HL-60 (cell line): Measurements from ENCODE around the gene ABCD1.

ENCODE experiments used
- CTCF ChIP-seq: IDR thresholded peaks from one replicate; pipeline ENCODE4 v1.5.1; 2011; ENCODE audit warnings: low read length, control low read depth, inconsistent platforms; ENCODE audit not compliant: insufficient read depth
- GABPA ChIP-seq: IDR thresholded peaks from 2 replicates; pipeline ENCODE4 v1.6.1; 2012; ENCODE audit warnings: low read depth
- POLR2AphosphoS5 ChIP-seq: IDR thresholded peaks from 2 replicates; pipeline ENCODE4 v1.6.1; 2012; ENCODE audit warnings: low read depth
- REST ChIP-seq: IDR thresholded peaks from 2 replicates; pipeline ENCODE4 v1.6.1; 2012; ENCODE audit warnings: low read depth; ENCODE audit not compliant: insufficient replicate concordance

GRCh38 chrX:153723351-153724251, 1.1 kb upstream of the ABCD1 start:
- TF ChIP-seq CTCF, result no peak
- no peak for TF ChIP-seq POLR2AphosphoS5
- TF ChIP-seq REST, result no peak
- no peak for TF ChIP-seq GABPA
